ENCODE results near the gene TRPM8.

DNA sequence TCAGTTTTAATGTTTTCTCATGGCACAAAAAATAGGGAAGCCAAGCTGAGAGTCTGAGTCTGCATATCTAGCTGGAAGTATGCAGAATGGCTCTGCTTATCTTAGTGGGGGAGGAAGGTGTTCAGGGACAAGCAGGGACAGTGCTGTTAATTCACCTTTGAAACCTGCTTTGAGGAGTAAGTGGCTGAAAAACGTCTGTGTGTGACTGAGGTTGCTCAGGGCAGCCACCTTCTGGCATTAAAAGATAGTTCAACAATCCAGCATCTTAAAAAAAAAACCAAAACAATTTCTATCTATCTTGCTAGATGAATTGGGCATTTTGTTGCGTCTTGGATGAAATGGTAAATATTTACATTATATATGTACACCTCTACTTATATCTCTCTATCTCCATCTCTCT, 2.0 kb upstream of the TRPM8 start:
- TF ChIP-seq ZBTB7A (IDR thresholded peaks at IDR 0.05; ENCODE audit: low read depth) (no peak), CEBPB (IDR thresholded peaks at IDR 0.05) (no peak)
- TF ChIP-seq, protein P1, sequence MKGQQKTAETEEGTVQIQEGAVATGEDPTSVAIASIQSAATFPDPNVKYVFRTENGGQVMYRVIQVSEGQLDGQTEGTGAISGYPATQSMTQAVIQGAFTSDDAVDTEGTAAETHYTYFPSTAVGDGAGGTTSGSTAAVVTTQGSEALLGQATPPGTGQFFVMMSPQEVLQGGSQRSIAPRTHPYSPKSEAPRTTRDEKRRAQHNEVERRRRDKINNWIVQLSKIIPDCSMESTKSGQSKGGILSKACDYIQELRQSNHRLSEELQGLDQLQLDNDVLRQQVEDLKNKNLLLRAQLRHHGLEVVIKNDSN (IDR thresholded peaks at IDR 0.05) = no peak
